WTC11 (cell line): Measurements from ENCODE around the gene UBXN6. TPM values are rescaled to one million over a fixed set of nuclear protein-coding genes. Genes with fewer than 3 reads are reported as not detected.
A peak's percentile ranks its signal among the peaks of the same experiment; 100 is the strongest.

Experiments
- ATAC-seq: fragments of 200-7000 bp; cut with Tn5 transposase; 2 replicates; pipeline ENCODE4 v1.10.0; 2021; ENCODE audit warnings: mild to moderate bottlenecking, moderate library complexity
- CTCF ChIA-PET: fragments of 300-600 bp; sonication (Branson Sonifier 250); formaldehyde crosslinking; loops from one replicate; lab custom pipeline; 2021; ENCODE audit warnings: antibody characterized with exemption; lab: Charles Lee
- POLR2A ChIA-PET: fragments of 350-600 bp; sonication (Branson Sonifier 250); formaldehyde crosslinking; loops from one replicate; lab custom pipeline; 2021; ENCODE audit warnings: antibody characterized with exemption; lab: Charles Lee
- DNase-seq: peaks from one replicate; pipeline ENCODE4 v3.0.0; 2021; ENCODE audit warnings: low spot score
- H3K27ac Mint-ChIP-seq: 2 replicates; pipeline ENCODE4 v1.8.0; 2021; ENCODE audit warnings: mixed read lengths
- H3K27me3 Mint-ChIP-seq: 2 replicates; pipeline ENCODE4 v1.8.0; 2021; ENCODE audit warnings: low read depth, mild to moderate bottlenecking, moderate library complexity, mixed read lengths
- H3K36me3 Mint-ChIP-seq: 2 replicates; pipeline ENCODE4 v1.8.0; 2021; ENCODE audit warnings: mixed read lengths
- H3K4me1 Mint-ChIP-seq: 2 replicates; pipeline ENCODE4 v1.8.0; 2022; ENCODE audit warnings: mixed read lengths
- H3K4me3 Mint-ChIP-seq: 2 replicates; pipeline ENCODE4 v1.8.0; 2021; ENCODE audit warnings: mild to moderate bottlenecking, moderate library complexity, mixed read lengths
- H3K9me3 Mint-ChIP-seq: 2 replicates; pipeline ENCODE4 v1.8.0; 2021; ENCODE audit warnings: mixed read lengths
- E2F1 ChIP-seq: sonication (generic); formaldehyde crosslinking; IDR thresholded peaks from 2 replicates; pipeline ENCODE4 v1.8.0; 2022; ENCODE audit warnings: mild to moderate bottlenecking, missing genetic modification reagents
- ETV6 ChIP-seq: sonication (generic); formaldehyde crosslinking; IDR thresholded peaks from 2 replicates; pipeline ENCODE4 v1.8.1; 2022; ENCODE audit warnings: mild to moderate bottlenecking, missing genetic modification reagents
- FOXJ3 ChIP-seq: sonication (generic); formaldehyde crosslinking; IDR thresholded peaks from 2 replicates; pipeline ENCODE4 v1.9.0; 2021; ENCODE audit warnings: missing genetic modification reagents, mild to moderate bottlenecking, borderline replicate concordance
- GRHL2 ChIP-seq: fragments of 250-450 bp; sonication (Bioruptor Pico); IDR thresholded peaks from 2 replicates; pipeline ENCODE4 v1.8.0; 2022; ENCODE audit warnings: mild to moderate bottlenecking, moderate library complexity; ENCODE audit not compliant: insufficient replicate concordance, severe bottlenecking
- NR2C2 ChIP-seq: sonication (generic); formaldehyde crosslinking; IDR thresholded peaks from 2 replicates; pipeline ENCODE4 v1.8.0; 2022; ENCODE audit warnings: mild to moderate bottlenecking, missing genetic modification reagents
- SMAD3 ChIP-seq: sonication (generic); formaldehyde crosslinking; IDR thresholded peaks from 2 replicates; pipeline ENCODE4 v1.8.0; 2022; ENCODE audit warnings: missing genetic modification reagents, mild to moderate bottlenecking, borderline replicate concordance
- ZNF425 ChIP-seq: fragments of 250-450 bp; sonication (Bioruptor Pico); conservative IDR thresholded peaks from 2 replicates; pipeline ENCODE4 v1.9.0; 2021; ENCODE audit warnings: mild to moderate bottlenecking
- total RNA-seq: library from RNA; stranded (reverse); gene quantifications from 3 replicates; pipeline ENCODE4 v1.2.3, GENCODE V29; 2021
- TF ChIP-seq, protein P1 (sequence below): fragments of 250-450 bp; sonication (Bioruptor Pico); IDR thresholded peaks from 2 replicates; pipeline ENCODE4 v1.9.0; 2021; ENCODE audit warnings: mild to moderate bottlenecking
- TF ChIP-seq, protein P2 (sequence below): sonication (generic); formaldehyde crosslinking; IDR thresholded peaks from 2 replicates; pipeline ENCODE4 v1.8.0; 2023; ENCODE audit warnings: mild to moderate bottlenecking, missing genetic modification reagents

Gene UBXN6
- total RNA-seq, 1 experiment from 2014 or later: 34.8 TPM

DNA sequence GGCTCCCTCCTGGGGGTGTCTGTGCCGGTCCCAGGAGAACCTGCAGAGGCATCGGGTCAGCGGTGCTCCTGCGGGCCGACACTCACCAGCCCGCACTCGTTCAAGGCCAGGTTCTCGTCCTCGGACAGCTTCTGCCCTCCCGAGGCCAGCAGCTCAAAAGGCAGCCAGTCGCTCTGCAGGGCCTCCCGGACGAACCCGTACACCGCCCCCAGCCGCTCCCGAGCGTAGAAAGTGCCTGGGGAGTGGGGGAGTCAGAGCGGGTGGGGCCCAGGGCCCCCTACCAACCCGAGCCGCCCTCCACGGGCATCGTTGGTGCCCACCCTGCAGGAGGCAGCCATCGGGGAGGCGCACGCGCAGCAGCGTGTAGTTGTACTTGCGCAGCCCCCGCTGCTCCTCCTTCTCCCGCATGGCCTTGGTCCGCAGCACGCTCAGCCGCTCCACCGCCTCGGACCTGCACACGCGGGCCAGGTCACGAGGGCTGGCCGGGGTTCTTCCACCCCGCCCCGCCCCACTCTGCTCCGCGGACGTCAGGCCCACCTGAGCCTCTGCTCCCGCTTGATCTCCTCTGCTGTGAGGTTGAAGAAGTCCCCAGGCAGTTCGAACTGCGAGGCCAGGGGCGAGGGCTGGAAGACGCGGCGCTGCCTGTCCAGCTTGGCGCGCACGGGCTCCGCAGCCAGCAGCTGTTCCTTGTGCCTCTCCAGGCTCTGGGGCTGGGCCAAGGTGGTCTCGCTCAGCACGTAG lies 11.5 kb downstream of the UBXN6 start:
- ChIA-PET POLR2A (interaction anchor here (0.5 to 0.8 kb wide), 3 partner anchors 9 to 58 kb away, joined by 3 to 4 read pairs (median 3); no protein-coding TSS in a partner anchor), CTCF (interaction anchor here (2.4 kb wide), 1 partner anchor 179 kb away, joined by 13 read pairs; no protein-coding TSS in a partner anchor)
- ATAC-seq: no peak; the same call in 1 of the 2 replicates
- Mint-ChIP-seq H3K9me3 (no peaks in the 10 kb centered on the region), H3K4me3 (no peak overlapping the region), H3K36me3 (peaks cover 20% of the 10 kb centered on the region), H3K27ac (no peak overlapping the region), H3K27me3 (no peaks in the 10 kb centered on the region), H3K4me1 (0 out of 2 replicates have a peak, but pooled peaks cover 3% of the 10 kb centered on the region)
- DNase-seq: no peak
- TF ChIP-seq ZNF425: 0 out of 2 replicates have a peak, but pooled peaks have one; percentile 65
- no peak for TF ChIP-seq NR2C2 (CRISPR knock-in tag)

DNA sequence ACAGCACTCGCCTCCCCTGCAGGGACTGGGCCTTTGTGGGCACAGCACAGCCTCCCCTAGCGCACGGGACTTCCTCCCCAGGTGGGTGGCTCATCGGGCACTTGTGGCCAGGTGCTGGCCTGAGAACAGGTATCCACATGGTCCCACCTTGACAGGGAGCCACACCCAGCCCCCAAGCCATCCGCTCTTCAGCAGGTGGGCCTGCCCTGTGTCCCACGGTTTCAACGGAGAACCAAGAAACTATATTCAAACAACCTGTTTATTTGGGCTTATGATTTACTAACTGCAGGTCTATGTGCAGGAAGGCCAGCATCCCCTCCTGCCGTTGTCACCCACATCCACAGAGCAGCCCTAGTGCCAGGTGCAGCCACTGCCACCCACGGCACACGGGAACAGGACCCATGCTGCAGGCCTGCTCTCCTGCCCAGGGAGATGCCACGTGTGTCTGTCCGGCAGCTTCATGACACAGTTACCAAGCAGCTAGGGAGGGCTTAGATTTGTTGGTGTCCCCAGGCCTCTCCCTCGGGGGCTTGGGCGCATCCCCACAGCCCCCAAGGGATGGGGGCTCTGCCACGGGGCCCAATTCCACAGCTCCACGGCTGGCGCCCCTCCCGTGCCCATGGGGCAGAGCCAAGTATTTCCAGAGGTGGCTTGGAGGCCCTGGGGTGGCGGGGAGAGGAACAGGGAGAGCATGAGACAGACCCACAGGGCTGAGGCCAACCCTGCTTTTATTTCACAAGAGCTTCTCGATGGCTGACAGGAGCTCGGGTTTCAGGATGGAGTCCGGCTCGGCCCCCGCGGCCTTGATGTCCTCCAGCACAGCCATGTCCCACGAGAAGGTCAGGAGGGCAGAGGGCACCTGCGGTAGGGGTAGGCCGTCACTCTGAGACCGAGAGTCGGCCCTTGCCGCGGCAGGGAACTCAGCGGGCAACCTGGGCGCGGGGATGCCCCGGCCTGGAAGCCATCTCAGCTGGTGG lies 12.5 kb downstream of the UBXN6 start:
- Mint-ChIP-seq H3K9me3 (no peaks in the 10 kb centered on the region), H3K36me3 (peaks cover 25% of the 10 kb centered on the region), H3K27me3 (no peaks in the 10 kb centered on the region), H3K27ac (peak overlapping the region; percentile 81; the same call in 1 of the 2 replicates), H3K4me3 (no peak overlapping the region), H3K4me1 (0 out of 2 replicates have a peak, but pooled peaks cover 3% of the 10 kb centered on the region)
- CTCF ChIA-PET: interaction anchor here (0.9 to 2.4 kb wide), 3 partner anchors 75 to 177 kb away, joined by 4 to 13 read pairs (median 4); no protein-coding TSS in a partner anchor
- POLR2A ChIA-PET: interaction anchor here (0.6 to 1.5 kb wide), 3 partner anchors 8 to 103 kb away, joined by 3 to 4 read pairs (median 3); no protein-coding TSS in a partner anchor
- DNase-seq: no peak
- TF ChIP-seq FOXJ3 (no peak), ETV6 (0 out of 2 replicates have a peak, but pooled peaks have one; percentile 49), GRHL2 (CRISPR knock-in tag) (no peak), E2F1 (CRISPR knock-in tag) (0 out of 2 replicates have a peak, but pooled peaks have one; percentile 35), SMAD3 (CRISPR knock-in tag) (no peak)
- TF ChIP-seq, protein P1, sequence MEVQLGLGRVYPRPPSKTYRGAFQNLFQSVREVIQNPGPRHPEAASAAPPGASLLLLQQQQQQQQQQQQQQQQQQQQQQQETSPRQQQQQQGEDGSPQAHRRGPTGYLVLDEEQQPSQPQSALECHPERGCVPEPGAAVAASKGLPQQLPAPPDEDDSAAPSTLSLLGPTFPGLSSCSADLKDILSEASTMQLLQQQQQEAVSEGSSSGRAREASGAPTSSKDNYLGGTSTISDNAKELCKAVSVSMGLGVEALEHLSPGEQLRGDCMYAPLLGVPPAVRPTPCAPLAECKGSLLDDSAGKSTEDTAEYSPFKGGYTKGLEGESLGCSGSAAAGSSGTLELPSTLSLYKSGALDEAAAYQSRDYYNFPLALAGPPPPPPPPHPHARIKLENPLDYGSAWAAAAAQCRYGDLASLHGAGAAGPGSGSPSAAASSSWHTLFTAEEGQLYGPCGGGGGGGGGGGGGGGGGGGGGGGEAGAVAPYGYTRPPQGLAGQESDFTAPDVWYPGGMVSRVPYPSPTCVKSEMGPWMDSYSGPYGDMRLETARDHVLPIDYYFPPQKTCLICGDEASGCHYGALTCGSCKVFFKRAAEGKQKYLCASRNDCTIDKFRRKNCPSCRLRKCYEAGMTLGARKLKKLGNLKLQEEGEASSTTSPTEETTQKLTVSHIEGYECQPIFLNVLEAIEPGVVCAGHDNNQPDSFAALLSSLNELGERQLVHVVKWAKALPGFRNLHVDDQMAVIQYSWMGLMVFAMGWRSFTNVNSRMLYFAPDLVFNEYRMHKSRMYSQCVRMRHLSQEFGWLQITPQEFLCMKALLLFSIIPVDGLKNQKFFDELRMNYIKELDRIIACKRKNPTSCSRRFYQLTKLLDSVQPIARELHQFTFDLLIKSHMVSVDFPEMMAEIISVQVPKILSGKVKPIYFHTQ (CRISPR knock-in tag): 0 out of 2 replicates have a peak, but pooled peaks have one; percentile 9
- TF ChIP-seq, protein P2, sequence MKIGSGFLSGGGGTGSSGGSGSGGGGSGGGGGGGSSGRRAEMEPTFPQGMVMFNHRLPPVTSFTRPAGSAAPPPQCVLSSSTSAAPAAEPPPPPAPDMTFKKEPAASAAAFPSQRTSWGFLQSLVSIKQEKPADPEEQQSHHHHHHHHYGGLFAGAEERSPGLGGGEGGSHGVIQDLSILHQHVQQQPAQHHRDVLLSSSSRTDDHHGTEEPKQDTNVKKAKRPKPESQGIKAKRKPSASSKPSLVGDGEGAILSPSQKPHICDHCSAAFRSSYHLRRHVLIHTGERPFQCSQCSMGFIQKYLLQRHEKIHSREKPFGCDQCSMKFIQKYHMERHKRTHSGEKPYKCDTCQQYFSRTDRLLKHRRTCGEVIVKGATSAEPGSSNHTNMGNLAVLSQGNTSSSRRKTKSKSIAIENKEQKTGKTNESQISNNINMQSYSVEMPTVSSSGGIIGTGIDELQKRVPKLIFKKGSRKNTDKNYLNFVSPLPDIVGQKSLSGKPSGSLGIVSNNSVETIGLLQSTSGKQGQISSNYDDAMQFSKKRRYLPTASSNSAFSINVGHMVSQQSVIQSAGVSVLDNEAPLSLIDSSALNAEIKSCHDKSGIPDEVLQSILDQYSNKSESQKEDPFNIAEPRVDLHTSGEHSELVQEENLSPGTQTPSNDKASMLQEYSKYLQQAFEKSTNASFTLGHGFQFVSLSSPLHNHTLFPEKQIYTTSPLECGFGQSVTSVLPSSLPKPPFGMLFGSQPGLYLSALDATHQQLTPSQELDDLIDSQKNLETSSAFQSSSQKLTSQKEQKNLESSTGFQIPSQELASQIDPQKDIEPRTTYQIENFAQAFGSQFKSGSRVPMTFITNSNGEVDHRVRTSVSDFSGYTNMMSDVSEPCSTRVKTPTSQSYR (CRISPR knock-in tag): no peak
- no peak; the same call in 1 of the 2 replicates for ATAC-seq
